Left forelimb (tissue), 1 donor: ENCODE data around the gene PLD4.

Source experiments
- DNase-seq: peaks from one replicate; pipeline ENCODE4 v3.0.0-alpha.2; 2018; ENCODE audit warnings: low spot score

The PLD4 gene

GRCh38 chr14:104928391-104929133, 3.9 kb downstream of the PLD4 start:
- DNase-seq = no peak

DNA sequence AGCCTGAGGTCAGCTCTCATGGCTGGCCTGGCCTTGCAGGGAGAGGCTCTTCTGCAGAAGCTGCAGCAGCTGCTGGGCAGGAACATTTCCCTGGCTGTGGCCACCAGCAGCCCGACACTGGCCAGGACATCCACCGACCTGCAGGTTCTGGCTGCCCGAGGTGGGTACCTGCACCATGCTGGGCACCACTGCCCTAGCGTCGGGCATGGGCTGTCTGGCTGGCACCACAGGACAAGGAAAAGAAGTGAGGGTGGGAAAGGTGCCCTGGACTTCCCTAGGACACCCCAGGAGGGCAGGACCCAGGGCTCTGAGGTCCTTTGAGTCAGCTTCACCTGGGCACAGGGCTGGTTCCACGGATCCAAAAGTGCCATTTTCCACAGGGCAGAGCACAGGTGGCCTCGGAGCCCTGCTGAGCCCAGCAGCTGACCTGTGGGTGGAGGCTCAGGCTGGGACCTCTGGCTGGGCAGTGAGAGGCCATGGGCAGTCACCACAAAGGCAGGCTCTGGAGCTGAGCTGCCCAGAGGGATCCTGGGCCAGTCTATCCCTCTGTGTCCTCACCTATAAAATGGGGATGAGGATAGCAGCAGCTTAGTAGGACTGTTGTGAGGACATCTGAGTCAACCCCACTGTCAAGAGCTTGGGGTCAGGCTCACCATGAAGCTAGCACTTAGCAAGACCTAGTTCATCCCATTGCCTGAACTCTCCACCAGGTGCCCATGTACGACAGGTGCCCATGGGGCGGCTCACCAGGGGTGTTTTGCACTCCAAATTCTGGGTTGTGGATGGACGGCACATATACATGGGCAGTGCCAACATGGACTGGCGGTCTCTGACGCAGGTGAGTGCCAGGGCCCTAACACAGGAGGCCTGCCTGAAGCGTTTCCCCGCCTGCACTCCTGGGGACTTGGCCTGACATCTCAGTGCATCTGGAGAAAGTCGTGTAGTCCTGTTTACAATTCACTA, 4.9 kb downstream of the PLD4 start:
- peak; percentile 42 for DNase-seq

- peak; percentile 67 for DNase-seq
Measured at GRCh38 chr14:104930526-104931303, 6.0 kb downstream of the PLD4 start.

GRCh38 chr14:104931304-104931770, 6.7 kb downstream of the PLD4 start:
- no peak for DNase-seq

- DNase-seq = peak; percentile 52
Measured at GRCh38 chr14:104931771-104932675, 7.3 kb downstream of the PLD4 start.

DNA sequence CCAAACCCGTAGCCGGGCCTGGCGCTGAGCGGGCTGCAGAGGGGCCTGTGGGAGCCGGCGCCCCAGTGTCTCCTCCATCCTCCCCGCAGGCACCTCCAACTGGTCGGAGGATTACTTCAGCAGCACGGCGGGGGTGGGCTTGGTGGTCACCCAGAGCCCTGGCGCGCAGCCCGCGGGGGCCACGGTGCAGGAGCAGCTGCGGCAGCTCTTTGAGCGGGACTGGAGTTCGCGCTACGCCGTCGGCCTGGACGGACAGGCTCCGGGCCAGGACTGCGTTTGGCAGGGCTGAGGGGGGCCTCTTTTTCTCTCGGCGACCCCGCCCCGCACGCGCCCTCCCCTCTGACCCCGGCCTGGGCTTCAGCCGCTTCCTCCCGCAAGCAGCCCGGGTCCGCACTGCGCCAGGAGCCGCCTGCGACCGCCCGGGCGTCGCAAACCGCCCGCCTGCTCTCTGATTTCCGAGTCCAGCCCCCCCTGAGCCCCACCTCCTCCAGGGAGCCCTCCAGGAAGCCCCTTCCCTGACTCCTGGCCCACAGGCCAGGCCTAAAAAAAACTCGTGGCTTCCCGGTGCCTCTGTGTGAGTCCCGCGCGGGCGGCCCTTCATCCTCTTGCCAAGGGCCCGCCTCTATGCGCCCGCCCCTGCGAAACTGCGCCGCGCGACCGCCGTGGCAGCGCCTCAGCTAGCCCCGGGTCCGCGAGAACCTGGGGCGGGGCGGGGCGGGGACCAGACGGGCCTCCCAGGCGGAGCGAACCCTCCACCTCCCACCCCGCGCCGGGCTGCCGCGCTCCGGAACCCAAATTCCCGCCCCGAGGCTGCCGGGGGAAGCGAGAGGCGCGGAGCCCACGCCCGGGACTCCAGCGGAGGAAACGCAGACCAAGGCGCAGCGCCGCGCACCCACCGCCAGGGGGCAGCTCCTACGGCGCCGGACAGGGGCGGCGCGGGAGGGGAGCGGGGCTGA, 8.3 kb downstream of the PLD4 start:
- DNase-seq = peak; percentile 92

- DNase-seq = peak; percentile 65
Measured at GRCh38 chr14:104933746-104934733, 9.4 kb downstream of the PLD4 start.

DNA sequence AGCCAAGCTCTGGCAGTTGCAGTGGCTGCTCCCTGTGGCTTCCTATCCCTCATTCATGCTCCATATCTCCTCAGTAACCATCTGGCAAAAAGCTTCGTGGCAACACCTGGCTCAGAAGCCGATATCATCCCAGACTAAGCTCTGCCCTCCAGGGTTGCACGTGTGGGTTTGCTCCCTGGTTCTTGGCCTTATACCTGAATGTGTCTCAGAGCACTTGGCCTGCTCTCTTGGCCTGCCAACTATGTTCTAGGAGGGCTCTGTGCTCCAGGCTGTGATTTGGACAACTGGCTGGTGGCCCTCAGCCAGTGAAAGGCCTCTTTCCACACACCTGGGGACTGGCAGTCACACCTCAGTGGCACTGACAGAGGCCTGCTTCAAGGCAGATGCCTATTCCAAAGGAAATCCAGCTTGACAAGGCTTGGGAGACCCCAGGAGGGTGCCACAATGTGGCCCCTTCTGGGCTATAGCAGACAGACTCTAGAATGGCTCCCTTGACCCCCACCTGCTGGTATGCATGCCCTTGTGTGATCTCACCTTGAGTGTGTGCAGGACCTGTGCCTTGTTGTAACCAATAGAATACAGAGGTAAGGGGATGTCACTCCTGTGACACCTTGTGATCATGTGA, 10.5 kb downstream of the PLD4 start:
- DNase-seq = peak; percentile 63

DNA sequence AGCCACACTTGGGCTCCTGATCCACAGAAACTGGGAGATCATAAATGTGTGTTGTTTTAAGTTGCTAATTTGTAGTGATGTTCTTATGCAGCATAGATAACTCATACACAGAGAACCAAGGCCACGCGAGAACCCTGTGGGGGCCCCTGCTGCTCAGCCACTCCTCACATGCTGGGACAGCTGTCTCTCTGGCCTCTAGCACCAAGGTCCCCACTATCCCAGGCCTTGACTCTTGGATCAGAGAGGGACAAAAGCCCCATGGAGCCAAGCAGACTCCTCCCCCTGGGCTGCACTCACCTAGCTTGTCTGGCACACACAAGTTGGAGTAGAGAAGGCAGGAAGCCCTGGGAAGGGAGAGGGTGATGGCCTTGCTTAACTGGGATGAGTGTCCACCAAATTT, 11.3 kb downstream of the PLD4 start:
- peak; percentile 36 for DNase-seq

GRCh38 chr14:104936361-104937155, 11.9 kb downstream of the PLD4 start:
- peak; percentile 46 for DNase-seq

GRCh38 chr14:104937161-104937560, 12.5 kb downstream of the PLD4 start:
- DNase-seq = no peak

- DNase-seq = no peak
Measured at GRCh38 chr14:104937694-104938365, 13.2 kb downstream of the PLD4 start.

GRCh38 chr14:104938436-104938835, 13.8 kb downstream of the PLD4 start:
- no peak for DNase-seq

DNA sequence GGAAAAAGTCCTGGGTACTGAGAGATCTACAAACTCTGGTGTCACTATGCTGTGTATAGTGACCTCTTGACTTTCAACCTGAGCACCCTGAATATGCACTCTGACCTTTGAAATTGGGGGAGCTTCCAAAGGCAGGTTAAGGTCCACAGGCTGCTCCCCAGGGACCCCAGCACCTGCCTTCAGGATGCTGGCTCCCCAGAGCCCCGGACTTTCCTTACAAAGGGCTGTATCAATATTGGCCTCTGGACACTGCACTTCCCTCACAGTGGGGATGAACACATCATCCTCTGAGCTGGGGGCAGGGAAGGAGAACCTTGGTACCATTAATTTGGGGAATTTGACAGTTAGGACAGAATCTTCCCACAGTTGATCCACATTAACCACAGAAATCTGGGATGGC, 14.3 kb downstream of the PLD4 start:
- DNase-seq = peak; percentile 49

GRCh38 chr14:104939666-104940410, 15.2 kb downstream of the PLD4 start:
- DNase-seq = peak; percentile 38
